ENCODE results near the gene RAMACL.

DNA sequence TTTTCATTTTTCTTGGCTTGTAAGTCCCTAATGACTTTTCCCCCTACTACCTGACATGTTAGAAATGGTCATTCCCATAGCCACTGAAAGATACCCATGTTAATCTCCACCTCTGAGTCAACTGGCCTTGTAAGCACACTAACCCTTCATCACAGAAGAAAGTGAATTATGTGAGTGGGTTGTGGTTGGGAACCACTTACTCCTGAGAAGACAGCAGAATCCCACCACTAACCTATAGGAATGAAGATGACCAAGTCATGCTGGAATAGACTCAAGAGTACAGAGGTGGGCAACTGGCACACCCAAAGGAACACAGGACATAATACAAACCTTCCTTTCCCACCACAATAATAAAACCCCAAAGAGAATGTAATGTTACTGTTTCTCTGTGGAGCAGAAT lies 30.1 kb downstream of the RAMACL start:
- no peak for TF ChIP-seq POLR2A (IDR thresholded peaks at IDR 0.05; ENCODE audit: low read depth, low read length)
- TF ChIP-seq, protein P1, sequence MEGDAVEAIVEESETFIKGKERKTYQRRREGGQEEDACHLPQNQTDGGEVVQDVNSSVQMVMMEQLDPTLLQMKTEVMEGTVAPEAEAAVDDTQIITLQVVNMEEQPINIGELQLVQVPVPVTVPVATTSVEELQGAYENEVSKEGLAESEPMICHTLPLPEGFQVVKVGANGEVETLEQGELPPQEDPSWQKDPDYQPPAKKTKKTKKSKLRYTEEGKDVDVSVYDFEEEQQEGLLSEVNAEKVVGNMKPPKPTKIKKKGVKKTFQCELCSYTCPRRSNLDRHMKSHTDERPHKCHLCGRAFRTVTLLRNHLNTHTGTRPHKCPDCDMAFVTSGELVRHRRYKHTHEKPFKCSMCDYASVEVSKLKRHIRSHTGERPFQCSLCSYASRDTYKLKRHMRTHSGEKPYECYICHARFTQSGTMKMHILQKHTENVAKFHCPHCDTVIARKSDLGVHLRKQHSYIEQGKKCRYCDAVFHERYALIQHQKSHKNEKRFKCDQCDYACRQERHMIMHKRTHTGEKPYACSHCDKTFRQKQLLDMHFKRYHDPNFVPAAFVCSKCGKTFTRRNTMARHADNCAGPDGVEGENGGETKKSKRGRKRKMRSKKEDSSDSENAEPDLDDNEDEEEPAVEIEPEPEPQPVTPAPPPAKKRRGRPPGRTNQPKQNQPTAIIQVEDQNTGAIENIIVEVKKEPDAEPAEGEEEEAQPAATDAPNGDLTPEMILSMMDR (conservative IDR thresholded peaks at IDR 0.05; ENCODE audit: low read depth, low read length), result no peak
- no peak for TF ChIP-seq RAD21 (IDR thresholded peaks at IDR 0.05; ENCODE audit: low read length)
- TF ChIP-seq MAZ (IDR thresholded peaks at IDR 0.05; ENCODE audit: borderline replicate concordance, low read depth, low read length), result no peak
- TF ChIP-seq CEBPB (IDR thresholded peaks at IDR 0.05; ENCODE audit: low read depth, low read length), result no peak
- TF ChIP-seq MXI1 (IDR thresholded peaks at IDR 0.05; ENCODE audit: borderline replicate concordance, low read depth, low read length), result no peak
- TF ChIP-seq MAFK (IDR thresholded peaks at IDR 0.05; ENCODE audit: low read depth, low read length), result no peak
- TF ChIP-seq CHD1 (IDR thresholded peaks at IDR 0.05; ENCODE audit: low read depth, low read length), result no peak

All from IMR-90 (cell line).